GM18858 (cell line): ENCODE measurements around the gene SCFD2.
"Not testable (repeated sequence)": the region's sequence is repeated elsewhere in the genome, so short reads cannot be mapped to it uniquely, and the experiment has no call there.

ENCODE experiments used
- ATAC-seq: cut with Tn5 transposase; IDR thresholded peaks from one replicate; pipeline ENCODE4 v1.9.1; 2021; ENCODE audit not compliant: unreplicated experiment

The SCFD2 gene

GRCh38 chr4:52995360-52996030 is 370.4 kb downstream of the SCFD2 start:
- no peak for ATAC-seq

GRCh38 chr4:52994567-52994966 is 371.3 kb downstream of the SCFD2 start:
- no peak for ATAC-seq

- no peak for ATAC-seq
These were observed 372.1 kb downstream of the SCFD2 start for GRCh38 chr4:52993771-52994170.

GRCh38 chr4:52992551-52992950 is 373.3 kb downstream of the SCFD2 start:
- ATAC-seq: not testable (repeated sequence)

GRCh38 chr4:52991472-52991871 is 374.4 kb downstream of the SCFD2 start:
- ATAC-seq: no peak

- no peak for ATAC-seq
These were observed 375.2 kb downstream of the SCFD2 start for GRCh38 chr4:52990706-52991105.

- no peak for ATAC-seq
These were observed 376.0 kb downstream of the SCFD2 start for GRCh38 chr4:52989865-52990264.

GRCh38 chr4:52987392-52988056 is 378.3 kb downstream of the SCFD2 start:
- no peak for ATAC-seq

GRCh38 chr4:52984462-52984881 is 381.4 kb downstream of the SCFD2 start:
- ATAC-seq: no peak

GRCh38 chr4:52983563-52984303 is 382.1 kb downstream of the SCFD2 start:
- peak; percentile 59 for ATAC-seq

- ATAC-seq: no peak
These were observed 382.9 kb downstream of the SCFD2 start for GRCh38 chr4:52982946-52983340.

GRCh38 chr4:52982255-52982945 is 383.5 kb downstream of the SCFD2 start:
- ATAC-seq: no peak

- ATAC-seq: no peak
These were observed 385.9 kb downstream of the SCFD2 start for GRCh38 chr4:52979821-52980590.

- ATAC-seq: no peak
These were observed 386.8 kb downstream of the SCFD2 start for GRCh38 chr4:52979020-52979419.

- ATAC-seq: no peak
These were observed 388.6 kb downstream of the SCFD2 start for GRCh38 chr4:52977252-52977651.

GRCh38 chr4:52976523-52977230 is 389.2 kb downstream of the SCFD2 start:
- no peak for ATAC-seq

- no peak for ATAC-seq
These were observed 397.2 kb downstream of the SCFD2 start for GRCh38 chr4:52968691-52969090.

GRCh38 chr4:52968241-52968640 is 397.6 kb downstream of the SCFD2 start:
- ATAC-seq: no peak

GRCh38 chr4:52966781-52967180 is 399.1 kb downstream of the SCFD2 start:
- ATAC-seq: no peak

- ATAC-seq: no peak
These were observed 399.7 kb downstream of the SCFD2 start for GRCh38 chr4:52966172-52966571.
